Pons (tissue), 1 donor: ENCODE results near the gene SPRED3.
"Not testable (repeated sequence)": the region's sequence is repeated elsewhere in the genome, so short reads cannot be mapped to it uniquely, and the experiment has no call there.

Source experiments
- DNase-seq: peaks from one replicate; pipeline ENCODE4 v3.0.0-alpha.2; 2016; ENCODE audit warnings: low spot score

The SPRED3 gene

GRCh38 chr19:38388349-38389100, at the start of gene SPRED3:
SPRED3 (plus strand) TSS chr19:38388697; CDS start chr19:38390303, 1,606 bp downstream.
- DNase-seq = no peak

- DNase-seq = not testable (repeated sequence)
Measured at GRCh38 chr19:38339011-38339410, 49.5 kb upstream of the SPRED3 start.

- no peak for DNase-seq
Measured at GRCh38 chr19:38340927-38341326, 47.6 kb upstream of the SPRED3 start.

GRCh38 chr19:38346837-38347236, 41.7 kb upstream of the SPRED3 start:
- no peak for DNase-seq

GRCh38 chr19:38350883-38351282, 37.6 kb upstream of the SPRED3 start:
- no peak for DNase-seq

GRCh38 chr19:38351865-38352395, 36.6 kb upstream of the SPRED3 start:
- DNase-seq = no peak

GRCh38 chr19:38352611-38353010, 35.9 kb upstream of the SPRED3 start:
- no peak for DNase-seq

- no peak for DNase-seq
Measured at GRCh38 chr19:38355728-38356725, 32.5 kb upstream of the SPRED3 start.

- DNase-seq = no peak
Measured at GRCh38 chr19:38358071-38358470, 30.4 kb upstream of the SPRED3 start.

- no peak for DNase-seq
Measured at GRCh38 chr19:38359242-38360021, 29.1 kb upstream of the SPRED3 start.

- DNase-seq = no peak
Measured at GRCh38 chr19:38360351-38360750, 28.1 kb upstream of the SPRED3 start.

GRCh38 chr19:38360839-38361631, 27.5 kb upstream of the SPRED3 start:
- DNase-seq = no peak

GRCh38 chr19:38361633-38362075, 26.8 kb upstream of the SPRED3 start:
- no peak for DNase-seq

GRCh38 chr19:38362076-38362945, 26.2 kb upstream of the SPRED3 start:
- no peak for DNase-seq

GRCh38 chr19:38362946-38363688, 25.4 kb upstream of the SPRED3 start:
- not testable (repeated sequence) for DNase-seq

- DNase-seq = no peak
Measured at GRCh38 chr19:38367041-38367440, 21.5 kb upstream of the SPRED3 start.

- DNase-seq = no peak
Measured at GRCh38 chr19:38369584-38369983, 18.9 kb upstream of the SPRED3 start.

GRCh38 chr19:38370299-38370698, 18.2 kb upstream of the SPRED3 start:
- no peak for DNase-seq

- DNase-seq = no peak
Measured at GRCh38 chr19:38371081-38371480, 17.4 kb upstream of the SPRED3 start.
